Nephron progenitor cell (in vitro differentiated cells): ENCODE measurements around the gene TMEM245.
A peak's percentile ranks its signal among the peaks of the same experiment; 100 is the strongest.
"Not testable (repeated sequence)": the region's sequence is repeated elsewhere in the genome, so short reads cannot be mapped to it uniquely, and the experiment has no call there.

Experiments
- DNase-seq: peaks from one replicate; pipeline ENCODE4 v3.0.0; 2021
- H3K27ac Mint-ChIP-seq: 2 replicates; pipeline ENCODE4 v1.8.0; 2021; ENCODE audit warnings: mild to moderate bottlenecking, moderate library complexity, mixed read lengths
- H3K27me3 Mint-ChIP-seq: 2 replicates; pipeline ENCODE4 v1.8.0; 2021; ENCODE audit warnings: mild to moderate bottlenecking, low read depth, mixed read lengths; ENCODE audit not compliant: poor library complexity
- H3K36me3 Mint-ChIP-seq: 2 replicates; pipeline ENCODE4 v1.8.0; 2021; ENCODE audit warnings: low read depth, mixed read lengths
- H3K4me1 Mint-ChIP-seq: 2 replicates; pipeline ENCODE4 v1.8.0; 2021; ENCODE audit warnings: mixed read lengths
- H3K4me3 Mint-ChIP-seq: 2 replicates; pipeline ENCODE4 v1.8.0; 2021; ENCODE audit warnings: mild to moderate bottlenecking, moderate library complexity, mixed read lengths
- H3K9me3 Mint-ChIP-seq: 2 replicates; pipeline ENCODE4 v1.8.0; 2021; ENCODE audit warnings: mild to moderate bottlenecking, moderate library complexity, mixed read lengths
- CTCF ChIP-seq: fragments of 200-600 bp; sonication (generic); IDR thresholded peaks from 2 replicates; pipeline ENCODE4 v1.5.0; 2021; ENCODE audit warnings: antibody characterized with exemption

TMEM245 gene

DNA sequence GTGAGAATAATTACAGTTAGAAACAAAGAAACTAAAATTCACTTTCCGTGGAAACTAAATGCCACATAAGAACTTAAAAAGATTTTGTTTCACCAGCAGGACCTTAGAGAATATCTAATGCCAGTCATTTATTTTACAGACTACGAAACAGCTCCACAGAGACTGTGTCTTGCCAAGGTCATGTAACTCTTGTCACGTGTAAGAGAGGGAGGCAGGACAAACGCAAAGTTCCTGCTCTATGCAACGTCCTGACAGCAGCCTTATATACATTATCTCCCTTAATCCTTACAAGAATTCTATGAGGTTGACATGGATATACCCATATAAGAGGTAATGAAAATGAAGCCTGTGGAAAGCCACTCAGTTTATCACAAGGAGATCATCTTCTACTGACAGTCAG lies 145.9 kb downstream of the TMEM245 start:
- Mint-ChIP-seq H3K4me3 (no peak overlapping the region), H3K4me1 (peaks cover 12% of the 10 kb centered on the region), H3K9me3 (peaks cover 15% of the 10 kb centered on the region), H3K27me3 (no peaks in the 10 kb centered on the region), H3K36me3 (peaks cover 65% of the 10 kb centered on the region), H3K27ac (no peak overlapping the region)
- TF ChIP-seq CTCF: no peak
- no peak for DNase-seq

DNA sequence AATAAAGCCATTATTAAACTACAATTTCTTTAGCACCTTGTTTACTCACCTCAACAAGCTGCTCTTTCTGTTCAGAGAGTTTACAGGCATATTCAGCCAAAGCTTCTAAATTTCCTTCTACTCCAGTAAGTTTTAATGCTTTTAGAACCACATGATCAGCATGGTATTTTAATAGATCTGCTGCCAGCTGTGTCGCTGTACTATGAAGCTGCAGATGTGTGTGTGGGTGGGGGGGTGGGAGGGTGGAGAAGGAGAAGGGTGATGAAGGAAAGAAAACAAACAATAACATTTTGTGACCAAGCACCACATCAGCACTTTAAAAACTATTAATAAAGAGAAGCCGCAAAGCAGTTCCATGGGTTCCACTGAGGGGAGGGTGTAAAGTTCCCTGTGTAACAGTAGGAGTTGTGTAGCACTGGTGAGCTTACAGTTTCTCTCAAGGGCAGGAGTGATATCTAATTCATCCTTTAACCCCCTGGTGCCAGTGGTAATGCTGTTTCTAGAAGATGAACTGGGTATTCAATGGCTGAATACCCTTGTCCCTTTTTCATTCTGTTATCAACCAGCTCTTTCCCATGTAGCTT lies 147.0 kb downstream of the TMEM245 start:
- Mint-ChIP-seq H3K9me3 (peaks cover 15% of the 10 kb centered on the region), H3K4me1 (peaks cover 12% of the 10 kb centered on the region), H3K36me3 (peaks cover 55% of the 10 kb centered on the region), H3K4me3 (no peak overlapping the region), H3K27ac (no peak overlapping the region), H3K27me3 (no peaks in the 10 kb centered on the region)
- no peak for TF ChIP-seq CTCF
- no peak for DNase-seq

GRCh38 chr9:108972186-108972585 lies 147.6 kb downstream of the TMEM245 start:
- Mint-ChIP-seq H3K9me3 (peaks cover 15% of the 10 kb centered on the region), H3K27me3 (no peaks in the 10 kb centered on the region), H3K27ac (peak overlapping the region; percentile 6), H3K4me1 (peaks cover 12% of the 10 kb centered on the region), H3K36me3 (peaks cover 49% of the 10 kb centered on the region), H3K4me3 (no peak overlapping the region)
- no peak for DNase-seq
- no peak for TF ChIP-seq CTCF

DNA sequence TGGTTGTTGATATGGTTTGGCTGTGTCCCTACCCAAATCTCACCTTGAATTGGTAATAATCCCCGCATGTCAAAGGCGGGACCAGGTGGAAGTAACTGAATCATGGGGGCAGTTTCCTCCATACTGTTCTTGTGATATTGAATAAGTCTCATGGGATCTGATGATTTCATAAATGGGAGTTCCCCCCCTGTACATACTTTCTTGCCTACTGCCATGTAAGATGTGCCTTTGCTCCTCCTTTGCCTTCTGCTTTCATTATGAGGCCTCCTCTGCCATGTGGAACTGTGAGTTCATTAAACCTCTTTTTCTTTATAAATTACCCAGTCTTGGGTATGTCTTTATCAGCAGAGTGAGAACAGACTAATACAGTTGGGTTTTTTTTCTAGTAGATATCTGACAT lies 148.4 kb downstream of the TMEM245 start:
- Mint-ChIP-seq H3K4me1 (peaks cover 12% of the 10 kb centered on the region), H3K36me3 (peaks cover 49% of the 10 kb centered on the region), H3K9me3 (peaks cover 15% of the 10 kb centered on the region)
- not testable (repeated sequence) for H3K27ac Mint-ChIP-seq, DNase-seq, H3K4me3 Mint-ChIP-seq, H3K27me3 Mint-ChIP-seq

DNA sequence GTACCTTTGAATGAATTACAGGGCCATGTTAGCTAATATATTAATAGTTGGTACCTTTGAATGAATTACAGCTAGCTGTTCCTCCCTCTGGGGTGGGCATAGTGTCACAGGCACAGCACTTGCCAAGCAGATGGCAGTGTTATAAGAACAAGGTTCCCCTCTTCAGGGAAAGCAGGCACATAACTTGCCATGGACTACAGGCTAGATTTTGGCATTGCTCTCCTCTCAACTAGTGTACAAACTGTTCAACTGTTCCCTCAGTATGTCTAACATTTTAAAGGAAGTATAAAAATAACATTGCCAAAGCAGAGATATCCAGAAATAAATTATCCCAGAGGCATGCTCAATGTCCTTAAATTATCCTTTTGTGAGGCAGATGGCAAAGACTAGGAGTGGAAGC lies 151.8 kb downstream of the TMEM245 start:
- DNase-seq: no peak
- H3K27me3 Mint-ChIP-seq: no peaks in the 10 kb centered on the region
- H3K4me1 Mint-ChIP-seq: no peaks in the 10 kb centered on the region
- H3K36me3 Mint-ChIP-seq: peaks cover 37% of the 10 kb centered on the region
- no peak overlapping the region for H3K4me3 Mint-ChIP-seq
- H3K9me3 Mint-ChIP-seq: peaks cover 15% of the 10 kb centered on the region
- no peak overlapping the region for H3K27ac Mint-ChIP-seq
- no peak for TF ChIP-seq CTCF
